K562 (cell line): Measurements from ENCODE around the gene TGFB1I1. TPM values are rescaled to one million over a fixed set of nuclear protein-coding genes. Genes with fewer than 3 reads are reported as not detected.

ENCODE experiments used
- DACH1 ChIP-seq: fragments of 450-650 bp; IDR thresholded peaks from 2 replicates; pipeline ENCODE4 v1.6.1; 2018; ENCODE audit not compliant: partially characterized antibody
- FOXP1 ChIP-seq: sonication (generic); formaldehyde crosslinking; IDR thresholded peaks from 2 replicates; pipeline ENCODE4 v1.8.0; 2022; ENCODE audit warnings: mild to moderate bottlenecking, missing genetic modification reagents
- NCOR1 ChIP-seq: fragments of 450-650 bp; IDR thresholded peaks from 2 replicates; pipeline ENCODE4 v1.6.1; 2016; ENCODE audit warnings: mild to moderate bottlenecking, moderate library complexity
- NFIC ChIP-seq: fragments of 450-650 bp; IDR thresholded peaks from 2 replicates; pipeline ENCODE4 v1.6.1; 2017; ENCODE audit warnings: mild to moderate bottlenecking, inconsistent platforms
- PHF21A ChIP-seq: fragments of 450-650 bp; IDR thresholded peaks from 2 replicates; pipeline ENCODE4 v1.6.1; 2017; ENCODE audit warnings: low read depth, borderline replicate concordance
- POLR3A ChIP-seq: IDR thresholded peaks from 2 replicates; pipeline ENCODE4 v1.6.1; 2011; ENCODE audit warnings: borderline replicate concordance, mild to moderate bottlenecking, moderate library complexity; ENCODE audit not compliant: insufficient read length, insufficient read depth; ENCODE audit errors: extremely low read depth
- RBBP5 ChIP-seq: fragments of 200-600 bp; sonication (generic); IDR thresholded peaks from 2 replicates; pipeline ENCODE4 v1.6.1; 2012; ENCODE audit warnings: borderline replicate concordance, mild to moderate bottlenecking, low read length, control low read depth, inconsistent platforms; ENCODE audit not compliant: insufficient read depth, poor library complexity, severe bottlenecking
- RBM22 ChIP-seq: fragments of 200-400 bp; formaldehyde crosslinking; IDR thresholded peaks from 2 replicates; pipeline ENCODE4 v1.6.1; 2018; ENCODE audit warnings: low read length, low read depth; ENCODE audit not compliant: poor library complexity, severe bottlenecking
- REST ChIP-seq, 2 experiments: fragments of 450-650 bp; formaldehyde crosslinking in 1 of 2; IDR thresholded peaks; 2 replicates each; pipeline versions ENCODE4 v1.4.0 to v1.6.1; 2014 to 2020; ENCODE audit warnings: mild to moderate bottlenecking in 2 of 2, borderline replicate concordance in 1 of 2, low read depth in 1 of 2
- SUPT5H ChIP-seq: fragments of 450-650 bp; IDR thresholded peaks from 2 replicates; pipeline ENCODE4 v1.6.1; 2016
- polyA plus RNA-seq, 8 experiments: library from polyadenylated mRNA; depleted of rRNA in 4 of 8; stranded (reverse) in 5 of 8; unstranded in 3 of 8; fragments of >200 nt; fragmentation: Nextera tagmentation in 2 of 8; fragmentation: Illumina TruSeq in 1 of 8; extraction: Ambion mirVana in 2 of 8; extraction: Trizol in 1 of 8; gene quantifications; 2 replicates each; pipeline versions ENCODE4 v1.2.1 to v1.2.3, GENCODE V29; 2011 to 2014; ENCODE audit warnings: inconsistent platforms in 1 of 8, missing spikeins in 1 of 8
- total RNA-seq, 7 experiments: library from RNA; depleted of rRNA in 6 of 7; stranded (reverse); fragments of >200 nt in 6 of 7; fragmentation: Illumina TruSeq in 2 of 7; extraction: Trizol in 2 of 7; gene quantifications; 2 replicates each; pipeline versions ENCODE4 v1.2.1 to v1.2.3, GENCODE V29; 2011 to 2021; ENCODE audit warnings: low replicate concordance in 1 of 7
- TF ChIP-seq, protein P1 (sequence below): fragments of 200-800 bp; sonication (Bioruptor generic); IDR thresholded peaks from 2 replicates; pipeline ENCODE4 v1.6.1; 2017; ENCODE audit warnings: missing genetic modification characterization, missing compliant biosample characterization
- TF ChIP-seq, protein P2 (sequence below): fragments of 450-650 bp; IDR thresholded peaks from 2 replicates; pipeline ENCODE4 v1.6.1; 2016
- TF ChIP-seq, protein P3 (sequence below): fragments of 450-650 bp; IDR thresholded peaks from 2 replicates; pipeline ENCODE4 v1.6.1; 2016; ENCODE audit warnings: antibody characterized with exemption

TGFB1I1 gene
- total and polyA plus RNA-seq, 9 of the 15 experiments (the other 6 are each of a cell fraction or from before 2014, with no cell fraction given) = 0.04 to 0.91 (median 0.19) TPM

- TF ChIP-seq, protein P1, sequence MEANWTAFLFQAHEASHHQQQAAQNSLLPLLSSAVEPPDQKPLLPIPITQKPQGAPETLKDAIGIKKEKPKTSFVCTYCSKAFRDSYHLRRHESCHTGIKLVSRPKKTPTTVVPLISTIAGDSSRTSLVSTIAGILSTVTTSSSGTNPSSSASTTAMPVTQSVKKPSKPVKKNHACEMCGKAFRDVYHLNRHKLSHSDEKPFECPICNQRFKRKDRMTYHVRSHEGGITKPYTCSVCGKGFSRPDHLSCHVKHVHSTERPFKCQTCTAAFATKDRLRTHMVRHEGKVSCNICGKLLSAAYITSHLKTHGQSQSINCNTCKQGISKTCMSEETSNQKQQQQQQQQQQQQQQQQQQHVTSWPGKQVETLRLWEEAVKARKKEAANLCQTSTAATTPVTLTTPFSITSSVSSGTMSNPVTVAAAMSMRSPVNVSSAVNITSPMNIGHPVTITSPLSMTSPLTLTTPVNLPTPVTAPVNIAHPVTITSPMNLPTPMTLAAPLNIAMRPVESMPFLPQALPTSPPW = peak; percentile 64
- TF ChIP-seq SUPT5H = peak; percentile 53
- no peak for TF ChIP-seq PHF21A
- no peak for TF ChIP-seq RBM22
- 0 out of 2 replicates have a peak, but pooled peaks have one; percentile 42 for TF ChIP-seq FOXP1 (CRISPR knock-in tag)
- no peak for TF ChIP-seq DACH1
- TF ChIP-seq POLR3A = no peak
- TF ChIP-seq, protein P2, sequence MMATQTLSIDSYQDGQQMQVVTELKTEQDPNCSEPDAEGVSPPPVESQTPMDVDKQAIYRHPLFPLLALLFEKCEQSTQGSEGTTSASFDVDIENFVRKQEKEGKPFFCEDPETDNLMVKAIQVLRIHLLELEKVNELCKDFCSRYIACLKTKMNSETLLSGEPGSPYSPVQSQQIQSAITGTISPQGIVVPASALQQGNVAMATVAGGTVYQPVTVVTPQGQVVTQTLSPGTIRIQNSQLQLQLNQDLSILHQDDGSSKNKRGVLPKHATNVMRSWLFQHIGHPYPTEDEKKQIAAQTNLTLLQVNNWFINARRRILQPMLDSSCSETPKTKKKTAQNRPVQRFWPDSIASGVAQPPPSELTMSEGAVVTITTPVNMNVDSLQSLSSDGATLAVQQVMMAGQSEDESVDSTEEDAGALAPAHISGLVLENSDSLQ = peak; percentile 30
- TF ChIP-seq RBBP5 = peak; percentile 72
- TF ChIP-seq, protein P3, sequence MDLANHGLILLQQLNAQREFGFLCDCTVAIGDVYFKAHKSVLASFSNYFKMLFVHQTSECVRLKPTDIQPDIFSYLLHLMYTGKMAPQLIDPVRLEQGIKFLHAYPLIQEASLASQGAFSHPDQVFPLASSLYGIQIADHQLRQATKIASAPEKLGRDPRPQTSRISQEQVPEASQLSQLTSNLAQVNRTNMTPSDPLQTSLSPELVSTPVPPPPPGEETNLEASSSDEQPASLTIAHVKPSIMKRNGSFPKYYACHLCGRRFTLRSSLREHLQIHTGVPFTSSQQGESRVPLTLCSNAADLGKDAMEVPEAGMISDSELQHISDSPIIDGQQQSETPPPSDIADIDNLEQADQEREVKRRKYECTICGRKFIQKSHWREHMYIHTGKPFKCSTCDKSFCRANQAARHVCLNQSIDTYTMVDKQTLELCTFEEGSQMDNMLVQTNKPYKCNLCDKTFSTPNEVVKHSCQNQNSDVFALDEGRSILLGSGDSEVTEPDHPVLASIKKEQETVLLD = 0 out of 2 replicates have a peak, but pooled peaks have one; percentile 47
- no peak for TF ChIP-seq NCOR1
- TF ChIP-seq NFIC = no peak; the same call in 1 of the 2 replicates
- TF ChIP-seq REST (IDR thresholded peaks at IDR 0.05; ENCODE audit: borderline replicate concordance) = peak; percentile 32; the same call in 1 of the 2 replicates
- 0 out of 2 replicates have a peak, but pooled peaks have one; percentile 33 for TF ChIP-seq REST (CRISPR knock-in tag; IDR thresholded peaks at IDR 0.05; ENCODE audit: low read depth)
Observed at GRCh38 chr16:31477220-31478216, 5.6 kb downstream of the TGFB1I1 start (continued).
